ENCODE data around the gene MMP20.

The MMP20 gene

GRCh38 chr11:102555091-102555490 lies 70.0 kb downstream of the MMP20 start:
- no peak for DNase-seq (ENCODE audit: low read depth, low spot score)

GRCh38 chr11:102553835-102554282 lies 71.3 kb downstream of the MMP20 start:
- DNase-seq (ENCODE audit: low read depth, low spot score), result no peak

- DNase-seq (ENCODE audit: low read depth, low spot score), result no peak
These were observed 72.5 kb downstream of the MMP20 start for GRCh38 chr11:102552447-102553194.

GRCh38 chr11:102552020-102552419 lies 73.1 kb downstream of the MMP20 start:
- DNase-seq (ENCODE audit: low read depth, low spot score), result no peak

GRCh38 chr11:102551169-102551781 lies 73.9 kb downstream of the MMP20 start:
- DNase-seq (ENCODE audit: low read depth, low spot score), result no peak

GRCh38 chr11:102546923-102547471 lies 78.1 kb downstream of the MMP20 start:
- DNase-seq (ENCODE audit: low read depth, low spot score), result no peak

DNA sequence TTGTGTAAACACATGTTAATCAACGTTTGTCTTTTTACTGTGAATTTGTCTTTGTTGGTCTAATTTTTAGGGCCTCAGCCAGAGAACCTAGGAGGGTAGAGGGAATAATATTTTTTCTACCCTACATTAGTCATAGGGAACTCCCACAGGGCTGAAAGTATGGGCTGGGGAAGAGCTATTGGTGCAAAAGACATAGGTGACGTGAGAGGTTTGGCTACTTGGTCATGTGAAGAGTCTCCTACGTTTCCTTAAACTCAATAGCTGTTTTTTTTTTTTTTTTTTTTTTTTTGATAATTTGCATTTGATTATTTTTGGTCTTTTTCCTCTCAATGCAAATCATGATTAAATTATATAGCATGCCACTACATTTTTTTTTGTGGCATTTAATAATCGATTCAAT lies 78.7 kb downstream of the MMP20 start:
- DNase-seq (ENCODE audit: low read depth, low spot score), result no peak

- no peak for DNase-seq (ENCODE audit: low read depth, low spot score)
These were observed 79.4 kb downstream of the MMP20 start for GRCh38 chr11:102545701-102546100.

DNA sequence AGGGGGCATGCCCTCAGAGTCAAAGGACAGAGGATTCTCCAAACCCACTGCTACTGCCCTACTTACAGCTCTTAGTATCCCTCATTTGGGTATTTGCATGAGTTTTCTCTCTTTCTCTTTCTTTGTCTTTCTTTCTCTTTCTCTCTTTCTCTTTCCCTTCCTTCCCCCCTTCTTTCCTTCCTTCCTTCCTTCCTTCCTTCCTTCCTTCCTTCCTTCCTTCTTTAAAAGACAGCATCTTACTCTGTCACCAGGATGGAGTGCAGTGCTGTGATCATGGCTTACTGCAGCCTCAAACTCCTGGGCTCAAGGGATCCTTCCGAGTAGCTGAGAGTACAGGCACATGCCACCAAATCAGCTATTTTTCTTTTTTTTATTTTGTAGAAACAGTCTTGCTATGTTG lies 80.5 kb downstream of the MMP20 start:
- DNase-seq (ENCODE audit: low read depth, low spot score), result no peak

- DNase-seq (ENCODE audit: low read depth, low spot score), result no peak
These were observed 85.6 kb downstream of the MMP20 start for GRCh38 chr11:102539567-102539966.

DNA sequence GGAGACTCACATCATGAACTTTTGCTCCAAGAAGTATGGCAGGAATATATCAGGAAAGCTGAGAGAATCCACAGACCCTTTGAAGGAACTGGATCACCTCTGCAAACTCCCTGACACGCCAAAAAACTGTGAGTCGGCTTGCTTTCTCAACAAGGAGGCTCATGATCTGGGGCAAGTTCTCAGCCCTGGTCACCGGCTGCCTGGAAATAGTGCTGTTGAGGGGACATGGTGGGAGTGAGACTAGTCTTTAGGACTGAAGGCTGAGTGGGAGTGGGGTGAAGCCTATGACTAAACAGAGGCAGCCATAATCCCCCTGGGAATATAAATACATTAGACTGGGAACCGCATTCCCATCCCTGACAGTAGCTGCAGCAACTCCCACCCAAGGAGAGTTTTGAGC lies 86.2 kb downstream of the MMP20 start:
- DNase-seq (ENCODE audit: low read depth, low spot score), result no peak

- no peak for DNase-seq (ENCODE audit: low read depth, low spot score)
These were observed 90.8 kb downstream of the MMP20 start for GRCh38 chr11:102534261-102534872.

DNA sequence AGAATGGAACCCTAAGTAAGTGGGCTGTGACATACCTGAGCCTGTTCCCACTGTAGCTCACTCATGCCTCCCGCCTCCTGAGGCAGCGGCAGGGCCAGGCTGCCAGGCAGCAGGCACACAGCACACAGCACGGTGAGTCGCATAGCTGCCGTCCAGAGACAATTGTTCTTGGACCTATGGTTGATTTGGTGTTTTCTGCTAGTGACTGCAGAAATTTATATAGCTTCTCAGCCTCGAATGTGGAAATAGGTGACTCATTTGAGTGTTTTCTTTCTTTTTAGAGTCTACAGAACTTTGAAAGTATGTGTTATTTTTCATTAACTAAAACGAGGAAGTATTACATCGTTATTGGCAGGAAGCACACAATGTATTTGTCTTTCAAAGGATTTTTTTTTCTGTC lies 94.6 kb downstream of the MMP20 start, which contains the start of gene MMP7:
MMP7 (minus strand) TSS at position 190 of the 400 bp plus-strand sequence; CDS start at position 143, 47 bp downstream.
- DNase-seq (ENCODE audit: low read depth, low spot score), result no peak

GRCh38 chr11:102528618-102529017 lies 96.5 kb downstream of the MMP20 start:
- DNase-seq (ENCODE audit: low read depth, low spot score), result no peak

GRCh38 chr11:102527684-102528083 lies 97.4 kb downstream of the MMP20 start:
- DNase-seq (ENCODE audit: low read depth, low spot score), result no peak

DNA sequence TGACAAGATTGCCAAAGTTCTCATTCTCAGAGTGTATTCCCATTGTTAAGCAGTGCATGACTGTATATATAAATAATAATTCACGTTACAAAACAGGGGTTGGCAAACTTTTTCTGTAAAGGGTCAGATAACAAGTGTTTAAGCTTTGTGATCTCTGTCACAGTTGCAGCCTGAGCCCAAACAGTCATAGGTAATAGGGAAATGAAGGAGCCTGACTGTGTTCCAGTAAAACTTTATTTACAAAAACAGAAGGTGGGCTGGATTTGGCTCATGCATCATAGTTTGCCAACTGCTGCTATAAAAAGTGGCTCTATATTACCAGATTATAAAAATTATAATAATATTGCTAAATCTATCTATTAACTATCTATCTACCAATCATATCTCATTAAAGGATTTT lies 98.1 kb downstream of the MMP20 start:
- DNase-seq (ENCODE audit: low read depth, low spot score), result no peak

All from brain pericyte (primary cell).